ENCODE results near the gene HMGB2.

Gene HMGB2

DNA sequence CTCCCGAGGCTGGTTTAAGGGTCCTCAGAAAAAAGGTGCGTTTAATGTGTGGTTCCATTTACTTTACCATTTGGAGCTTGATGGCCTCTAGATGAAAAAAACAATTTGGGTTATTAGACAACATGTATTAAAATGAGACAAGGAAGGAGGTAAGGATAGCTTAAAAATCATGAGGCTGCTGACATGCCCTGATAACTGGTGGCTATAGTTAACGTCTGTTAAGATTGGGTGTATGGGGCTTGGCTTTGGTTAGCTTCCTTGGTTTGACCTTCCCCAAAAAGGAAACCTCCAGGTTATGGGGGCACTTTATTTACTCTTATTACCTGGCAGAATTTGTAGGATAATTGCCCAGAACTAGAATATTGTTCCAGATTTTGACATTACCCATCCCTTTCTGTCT is 51.5 kb downstream of the HMGB2 start:
- no peak for DNase-seq

DNA sequence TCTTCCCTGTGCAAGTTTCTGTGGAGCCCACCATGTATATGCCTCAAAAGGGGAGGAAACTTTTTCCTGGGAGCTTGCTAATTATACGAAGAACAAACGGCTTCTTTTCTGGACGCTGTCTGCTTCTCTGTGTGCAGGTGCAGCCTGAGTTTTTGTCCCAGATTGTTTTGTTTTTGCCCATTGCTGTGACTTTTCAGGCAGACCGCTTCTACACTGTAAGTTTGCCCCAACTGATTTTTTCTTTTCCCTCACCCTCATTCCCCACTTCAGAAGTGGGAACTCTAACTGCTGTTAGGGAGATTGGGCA is 51.9 kb downstream of the HMGB2 start:
- DNase-seq: no peak

DNA sequence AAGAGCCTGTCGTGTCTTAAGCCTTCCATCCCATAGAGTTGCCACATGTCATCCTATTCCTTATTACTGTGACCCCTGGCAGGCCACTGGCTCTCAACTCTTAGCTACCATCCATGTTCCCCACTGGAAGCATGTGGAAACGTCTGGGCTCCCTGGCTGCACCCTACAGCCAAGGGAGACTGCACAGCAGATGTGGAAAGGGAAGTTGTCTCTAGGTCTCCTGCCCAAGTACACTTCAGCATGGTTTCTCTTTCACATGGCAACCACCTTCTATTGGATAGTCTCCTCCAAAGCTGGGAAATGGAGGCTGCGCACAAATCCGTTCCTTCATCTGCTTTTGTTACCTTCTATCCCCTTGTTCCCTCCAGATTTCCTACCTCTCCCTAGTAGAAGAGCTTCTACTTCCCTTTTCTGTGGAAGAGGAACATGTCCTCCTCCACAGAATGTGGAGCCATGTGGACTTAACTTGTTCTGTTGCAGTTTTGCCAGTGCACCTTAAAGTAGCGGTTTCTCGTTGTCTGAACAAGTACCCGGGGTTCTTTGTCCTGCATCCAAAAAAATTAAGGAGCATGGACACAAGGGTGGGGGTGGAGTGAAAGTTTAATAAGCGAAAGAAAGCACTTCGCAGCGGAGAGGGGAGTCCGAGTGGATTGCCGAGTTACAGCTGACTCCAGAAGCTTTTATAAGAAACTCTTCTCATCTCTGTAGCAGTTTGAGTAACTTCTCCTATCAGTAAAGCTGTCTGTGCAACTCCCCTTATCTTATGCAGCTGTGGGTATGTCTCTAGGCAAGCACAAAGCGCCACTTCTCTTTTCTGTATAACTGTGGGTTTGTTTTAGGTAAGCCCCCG is 52.5 kb downstream of the HMGB2 start:
- no peak for DNase-seq

Data from KG1 (cell line).